Measurements from ENCODE around the gene METRN. TPM values are rescaled to one million over a fixed set of nuclear protein-coding genes. Genes with fewer than 3 reads are reported as not detected.
"Not testable (repeated sequence)": the region's sequence is repeated elsewhere in the genome, so short reads cannot be mapped to it uniquely, and the experiment has no call there.

Gene METRN
- total RNA-seq, 1 donor from 2014 or later, result 18.3 TPM

DNA sequence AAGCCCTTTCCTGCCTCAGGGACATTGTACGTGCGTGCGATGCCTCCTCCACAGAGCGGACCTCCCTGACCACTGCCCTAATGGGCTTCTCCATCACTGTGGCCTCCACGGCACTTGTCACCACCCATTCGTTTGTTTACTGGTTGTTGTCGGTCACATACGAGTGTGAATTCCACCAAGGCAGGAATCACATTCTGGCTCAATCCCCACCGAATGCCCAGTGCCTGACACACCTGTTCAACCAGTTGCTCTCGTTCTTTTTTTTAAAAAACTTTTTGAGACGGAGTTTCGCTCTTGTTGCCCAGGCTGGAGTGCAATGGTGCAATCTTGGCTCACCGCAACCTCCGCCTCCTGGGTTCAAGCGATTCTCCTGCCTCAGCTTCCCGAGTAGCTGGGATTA, 23.7 kb upstream of the METRN start:
- Histone ChIP-seq H3K4me1 (ENCODE audit: control insufficient read depth in 3 of 3, insufficient read depth in 3 of 3, low read length in 3 of 3) (peaks cover 19 to 45% (median 33%) of the 10 kb centered on the region in 3 donors), H3K27me3 (ENCODE audit: control insufficient read depth in 3 of 3, insufficient read depth in 3 of 3, low read length in 3 of 3) (peaks cover 39 to 45% (median 44%) of the 10 kb centered on the region in 3 donors), H3K4me3 (ENCODE audit: low read length in 3 of 3) (peak overlapping the region in 1 of 3 donors; percentile 72), H3K36me3 (ENCODE audit: control insufficient read depth in 3 of 3, insufficient read depth in 3 of 3, low read length in 3 of 3) (peaks cover 4 to 14% (median 6%) of the 10 kb centered on the region in 3 donors)
- H3K9ac ChIP-seq (ENCODE audit: low read depth in 1 of 3, low read length in 3 of 3); H3K27ac ChIP-seq (ENCODE audit: low read depth, low read length); H3K9me3 ChIP-seq (ENCODE audit: control insufficient read depth in 3 of 3, low read length in 3 of 3): not testable (repeated sequence)

DNA sequence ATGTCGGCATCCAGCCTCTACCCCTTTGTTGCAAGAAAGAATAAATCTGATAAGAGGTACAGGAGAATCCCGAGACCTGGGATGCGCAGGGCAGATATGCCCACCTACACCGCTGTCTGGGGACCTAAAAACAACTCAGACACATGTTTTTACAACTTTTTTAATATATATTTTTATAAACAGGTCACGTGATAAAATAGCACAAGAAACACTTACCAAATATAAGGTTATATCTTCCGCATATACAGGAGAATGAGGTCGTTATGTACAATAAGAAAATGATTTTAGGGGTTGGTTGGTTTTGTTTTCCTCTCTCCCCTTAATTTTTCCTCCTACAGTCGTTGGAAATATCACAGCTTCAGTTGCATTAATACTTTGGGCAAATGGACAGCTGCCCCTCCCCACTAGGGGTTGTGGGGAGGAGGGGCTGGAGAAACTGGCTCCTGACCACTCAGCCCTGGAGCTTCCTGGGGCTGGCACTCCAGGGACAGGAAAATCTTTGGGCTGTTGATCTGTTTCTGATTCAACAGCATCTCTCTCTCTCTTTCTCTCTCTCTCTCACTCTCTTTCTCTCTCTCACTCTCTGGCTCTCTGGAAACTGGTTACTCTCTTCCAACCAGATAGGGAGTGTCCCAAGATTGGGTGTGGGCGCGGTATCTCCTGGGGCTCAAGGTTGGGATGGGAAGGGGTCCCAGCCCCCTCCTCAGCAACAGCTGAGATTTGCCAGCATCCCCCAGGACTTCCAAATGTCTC, 22.4 kb upstream of the METRN start:
- Histone ChIP-seq H3K9me3 (ENCODE audit: control insufficient read depth in 3 of 3, low read length in 3 of 3) (no peaks in the 10 kb centered on the region), H3K27me3 (ENCODE audit: control insufficient read depth in 3 of 3, insufficient read depth in 3 of 3, low read length in 3 of 3) (peaks cover 44 to 52% (median 52%) of the 10 kb centered on the region in 3 donors), H3K4me1 (ENCODE audit: control insufficient read depth in 3 of 3, insufficient read depth in 3 of 3, low read length in 3 of 3) (peaks cover 19 to 34% (median 33%) of the 10 kb centered on the region in 3 donors), H3K36me3 (ENCODE audit: control insufficient read depth in 3 of 3, insufficient read depth in 3 of 3, low read length in 3 of 3) (peaks cover 0 to 4% (median 2%) of the 10 kb centered on the region in 3 donors), H3K4me3 (ENCODE audit: low read length in 3 of 3) (no peak overlapping the region), H3K27ac (ENCODE audit: low read depth, low read length) (no peak overlapping the region), H3K9ac (ENCODE audit: low read depth in 1 of 3, low read length in 3 of 3) (no peak overlapping the region)

- peaks cover 19 to 33% (median 27%) of the 10 kb centered on the region in 3 donors for H3K4me1 ChIP-seq (ENCODE audit: control insufficient read depth in 3 of 3, insufficient read depth in 3 of 3, low read length in 3 of 3)
- H3K4me3 ChIP-seq (ENCODE audit: low read length in 3 of 3), result no peak overlapping the region
- H3K27me3 ChIP-seq (ENCODE audit: control insufficient read depth in 3 of 3, insufficient read depth in 3 of 3, low read length in 3 of 3), result peaks cover 47 to 58% (median 54%) of the 10 kb centered on the region in 3 donors
- H3K9me3 ChIP-seq (ENCODE audit: control insufficient read depth in 3 of 3, low read length in 3 of 3), result no peaks in the 10 kb centered on the region
- no peak overlapping the region for H3K9ac ChIP-seq (ENCODE audit: low read depth in 1 of 3, low read length in 3 of 3)
- H3K36me3 ChIP-seq (ENCODE audit: control insufficient read depth in 3 of 3, insufficient read depth in 3 of 3, low read length in 3 of 3), result no peaks in the 10 kb centered on the region
- no peak overlapping the region for H3K27ac ChIP-seq (ENCODE audit: low read depth, low read length)
Observed at GRCh38 chr16:693364-693763, 21.6 kb upstream of the METRN start.

DNA sequence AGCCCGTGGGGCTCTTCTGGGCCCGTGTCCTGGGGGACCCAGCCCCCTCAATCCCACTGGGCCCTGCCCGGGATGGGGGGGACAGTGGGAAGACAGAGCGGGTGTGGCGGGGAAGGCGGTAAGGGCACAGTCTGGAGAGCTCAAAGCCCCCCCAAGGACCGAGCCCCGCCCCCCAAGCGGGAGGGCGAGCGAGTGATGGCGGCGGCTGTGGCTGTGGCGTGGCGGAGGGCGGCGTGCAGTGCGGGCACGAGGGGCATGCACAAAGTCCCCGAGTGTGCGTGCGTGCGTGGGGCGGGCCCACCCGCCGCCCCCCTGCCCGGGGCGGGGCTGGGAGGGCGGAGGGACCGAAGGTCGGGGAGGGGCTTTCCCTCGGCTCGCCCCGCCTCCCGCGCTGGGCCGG, 21.2 kb upstream of the METRN start:
- Histone ChIP-seq H3K4me1 (ENCODE audit: control insufficient read depth in 3 of 3, insufficient read depth in 3 of 3, low read length in 3 of 3) (peaks cover 15 to 29% (median 23%) of the 10 kb centered on the region in 3 donors), H3K27ac (ENCODE audit: low read depth, low read length) (no peak overlapping the region), H3K36me3 (ENCODE audit: control insufficient read depth in 3 of 3, insufficient read depth in 3 of 3, low read length in 3 of 3) (no peaks in the 10 kb centered on the region), H3K27me3 (ENCODE audit: control insufficient read depth in 3 of 3, insufficient read depth in 3 of 3, low read length in 3 of 3) (peaks cover 48 to 60% (median 56%) of the 10 kb centered on the region in 3 donors), H3K9ac (ENCODE audit: low read depth in 1 of 3, low read length in 3 of 3) (no peak overlapping the region), H3K9me3 (ENCODE audit: control insufficient read depth in 3 of 3, low read length in 3 of 3) (no peaks in the 10 kb centered on the region), H3K4me3 (ENCODE audit: low read length in 3 of 3) (no peak overlapping the region)

- Histone ChIP-seq H3K27me3 (ENCODE audit: control insufficient read depth in 3 of 3, insufficient read depth in 3 of 3, low read length in 3 of 3) (peaks cover 53 to 66% (median 60%) of the 10 kb centered on the region in 3 donors), H3K9me3 (ENCODE audit: control insufficient read depth in 3 of 3, low read length in 3 of 3) (no peaks in the 10 kb centered on the region)
Observed at GRCh38 chr16:694187-694862, 20.6 kb upstream of the METRN start.

DNA sequence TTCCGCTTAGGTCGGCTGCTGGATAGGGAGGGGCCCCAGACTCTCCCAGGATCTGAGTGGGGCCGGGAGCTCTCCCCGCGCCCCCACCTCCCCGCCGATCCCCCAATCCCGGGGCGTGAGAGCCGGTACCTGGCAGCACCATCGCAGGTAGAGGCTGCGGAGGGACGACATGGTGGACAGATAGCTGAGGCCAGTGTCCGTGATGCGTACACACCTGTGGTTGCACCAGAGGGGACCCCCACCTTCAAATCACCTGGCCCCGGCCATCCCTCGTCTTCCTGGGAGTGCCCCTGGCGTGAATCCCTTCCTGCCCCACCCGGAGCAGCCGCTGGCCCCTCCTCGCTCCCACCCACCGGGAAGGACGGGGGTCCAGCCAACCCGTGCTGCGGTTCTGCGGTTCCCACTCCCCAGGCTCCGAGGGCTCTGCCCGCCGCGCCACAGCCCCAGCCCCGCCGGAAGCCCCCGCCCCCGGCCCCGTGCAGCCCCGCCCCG, 20.0 kb upstream of the METRN start:
- Histone ChIP-seq H3K36me3 (ENCODE audit: control insufficient read depth in 3 of 3, insufficient read depth in 3 of 3, low read length in 3 of 3) (no peaks in the 10 kb centered on the region), H3K9ac (ENCODE audit: low read depth in 1 of 3, low read length in 3 of 3) (no peak overlapping the region), H3K4me3 (ENCODE audit: low read length in 3 of 3) (no peak overlapping the region), H3K27me3 (ENCODE audit: control insufficient read depth in 3 of 3, insufficient read depth in 3 of 3, low read length in 3 of 3) (peaks cover 58 to 71% (median 64%) of the 10 kb centered on the region in 3 donors), H3K4me1 (ENCODE audit: control insufficient read depth in 3 of 3, insufficient read depth in 3 of 3, low read length in 3 of 3) (peaks cover 4 to 17% (median 13%) of the 10 kb centered on the region in 3 donors), H3K27ac (ENCODE audit: low read depth, low read length) (no peak overlapping the region), H3K9me3 (ENCODE audit: control insufficient read depth in 3 of 3, low read length in 3 of 3) (no peaks in the 10 kb centered on the region)

More at GRCh38 chr16:694187-694862, 20.6 kb upstream of the METRN start:
- Histone ChIP-seq H3K9ac (ENCODE audit: low read depth in 1 of 3, low read length in 3 of 3) (no peak overlapping the region), H3K36me3 (ENCODE audit: control insufficient read depth in 3 of 3, insufficient read depth in 3 of 3, low read length in 3 of 3) (no peaks in the 10 kb centered on the region), H3K4me3 (ENCODE audit: low read length in 3 of 3) (no peak overlapping the region), H3K4me1 (ENCODE audit: control insufficient read depth in 3 of 3, insufficient read depth in 3 of 3, low read length in 3 of 3) (peaks cover 9 to 23% (median 18%) of the 10 kb centered on the region in 3 donors), H3K27ac (ENCODE audit: low read depth, low read length) (no peak overlapping the region)

DNA sequence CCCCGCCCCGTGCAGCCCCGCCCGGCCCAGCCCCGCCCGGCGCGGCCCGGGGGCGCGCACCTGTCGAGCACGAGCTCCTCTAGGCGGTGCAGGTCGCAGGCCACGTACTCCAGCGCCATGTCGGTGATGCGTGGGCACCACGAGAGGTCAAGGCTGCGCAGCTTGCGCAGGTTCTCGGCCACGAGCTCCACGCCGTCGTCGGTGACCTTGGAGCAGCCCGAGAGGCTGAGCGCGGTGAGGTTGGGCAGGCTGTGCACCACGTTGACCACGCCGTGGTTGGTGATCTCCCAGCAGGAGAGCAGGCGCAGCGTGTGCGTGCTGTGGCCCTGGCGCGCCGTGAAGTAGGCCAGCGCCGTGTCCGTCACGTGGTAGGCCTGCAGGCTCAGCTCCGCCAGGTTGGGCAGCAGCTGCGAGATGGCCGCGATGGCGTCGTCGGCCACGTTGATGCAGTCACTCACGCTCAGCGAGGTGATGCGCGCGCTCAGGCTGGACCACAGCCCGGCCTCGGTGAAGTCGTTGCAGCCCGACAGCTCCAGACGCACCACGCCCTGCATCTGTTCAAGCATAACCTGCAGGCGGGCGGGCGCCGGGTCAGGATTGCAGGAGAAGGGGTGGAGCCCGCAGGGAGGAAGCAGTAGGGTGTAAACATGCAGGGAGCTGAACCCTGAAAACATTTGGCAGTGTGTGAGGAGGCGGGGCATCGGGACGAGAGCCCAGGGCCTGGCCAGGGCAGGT, 19.4 kb upstream of the METRN start:
- H3K36me3 ChIP-seq (ENCODE audit: control insufficient read depth in 3 of 3, insufficient read depth in 3 of 3, low read length in 3 of 3), result no peaks in the 10 kb centered on the region
- H3K9me3 ChIP-seq (ENCODE audit: control insufficient read depth in 3 of 3, low read length in 3 of 3), result no peaks in the 10 kb centered on the region
- H3K27me3 ChIP-seq (ENCODE audit: control insufficient read depth in 3 of 3, insufficient read depth in 3 of 3, low read length in 3 of 3), result peaks cover 64 to 76% (median 70%) of the 10 kb centered on the region in 3 donors
- H3K4me1 ChIP-seq (ENCODE audit: control insufficient read depth in 3 of 3, insufficient read depth in 3 of 3, low read length in 3 of 3), result peaks cover 4 to 16% (median 8%) of the 10 kb centered on the region in 3 donors
- peak overlapping the region in 2 of 3 donors; percentile 40 to 49 for H3K4me3 ChIP-seq (ENCODE audit: low read length in 3 of 3)
- no peak overlapping the region for H3K27ac ChIP-seq (ENCODE audit: low read depth, low read length)
- no peak overlapping the region for H3K9ac ChIP-seq (ENCODE audit: low read depth in 1 of 3, low read length in 3 of 3)

DNA sequence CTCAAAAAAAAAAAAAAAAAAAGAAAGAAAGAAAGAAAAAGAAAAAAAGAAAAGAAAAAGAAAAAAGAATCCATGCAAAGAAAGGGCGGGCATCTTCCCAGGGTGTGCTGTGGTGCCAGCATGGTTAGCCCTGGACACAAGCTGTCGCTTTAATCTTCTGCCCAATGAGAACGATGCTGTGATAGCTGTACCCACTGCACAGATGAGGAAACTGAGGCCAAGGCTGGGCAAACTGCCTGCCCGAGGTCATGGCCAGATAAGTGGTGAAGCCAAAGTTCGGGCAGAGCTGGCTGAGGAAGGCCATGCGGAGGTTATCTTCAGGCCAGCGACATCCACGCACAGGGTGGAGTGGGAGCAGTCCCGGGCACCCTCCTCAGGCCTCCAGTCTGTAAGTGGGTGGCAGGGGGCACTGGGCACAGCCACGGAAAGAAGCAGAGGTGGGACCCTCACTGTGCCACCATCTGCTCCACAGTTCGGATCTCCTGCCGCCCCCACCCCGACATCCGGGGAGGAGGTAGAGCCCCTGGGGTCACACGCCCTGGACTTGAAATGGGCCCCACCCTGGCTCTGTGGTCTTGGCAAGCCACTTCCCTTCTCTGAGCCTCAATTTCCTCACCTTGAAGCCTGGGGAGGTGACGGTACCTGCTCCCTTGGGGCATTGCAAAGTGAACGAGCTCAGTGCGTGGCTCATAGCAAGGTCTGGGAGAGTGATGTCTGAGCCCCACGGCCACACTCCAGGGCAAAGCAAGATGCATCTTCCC, 15.8 kb upstream of the METRN start:
- H3K4me3 ChIP-seq (ENCODE audit: low read length in 3 of 3), result no peak overlapping the region
- peaks cover 68 to 86% (median 75%) of the 10 kb centered on the region in 3 donors for H3K27me3 ChIP-seq (ENCODE audit: control insufficient read depth in 3 of 3, insufficient read depth in 3 of 3, low read length in 3 of 3)
- no peak overlapping the region for H3K27ac ChIP-seq (ENCODE audit: low read depth, low read length)
- H3K9ac ChIP-seq (ENCODE audit: low read depth in 1 of 3, low read length in 3 of 3), result no peak overlapping the region
- no peaks in the 10 kb centered on the region for H3K9me3 ChIP-seq (ENCODE audit: control insufficient read depth in 3 of 3, low read length in 3 of 3)
- peaks cover 4 to 14% (median 7%) of the 10 kb centered on the region in 3 donors for H3K4me1 ChIP-seq (ENCODE audit: control insufficient read depth in 3 of 3, insufficient read depth in 3 of 3, low read length in 3 of 3)
- H3K36me3 ChIP-seq (ENCODE audit: control insufficient read depth in 3 of 3, insufficient read depth in 3 of 3, low read length in 3 of 3), result no peaks in the 10 kb centered on the region

Measured in skeletal muscle tissue (tissue), 4 donors.